Thyroid gland (tissue), 4 donors: ENCODE results near the gene SLC6A7. TPM values are rescaled to one million over a fixed set of nuclear protein-coding genes. Genes with fewer than 3 reads are reported as not detected.

Experiments used
- DNase-seq, 2 donors: peaks; one replicate each; pipeline ENCODE4 v3.0.0-alpha.2; 2019
- H3K27ac ChIP-seq, 3 donors: fragments of 200-600 bp; sonication (generic); 1 replicate in 2 of 3; 2 replicates in 1 of 3; pipeline ENCODE4 v1.5.1; 2016 to 2019; ENCODE audit warnings: mild to moderate bottlenecking in 1 of 3, moderate library complexity in 1 of 3
- H3K27me3 ChIP-seq: fragments of 200-600 bp; sonication (generic); one replicate; pipeline ENCODE4 v1.5.1; 2019
- H3K36me3 ChIP-seq, 2 donors: fragments of 200-600 bp; sonication (generic); one replicate each; pipeline ENCODE4 v1.5.1; 2016 to 2019
- H3K4me1 ChIP-seq, 2 donors: fragments of 200-600 bp; sonication (generic); one replicate each; pipeline ENCODE4 v1.5.1; 2017 to 2019
- H3K4me3 ChIP-seq, 3 donors: fragments of 200-600 bp; sonication (generic); replicated peaks in 1 of 3; 1 replicate in 2 of 3; 2 replicates in 1 of 3; pipeline ENCODE4 v1.5.1; 2016; ENCODE audit warnings: mild to moderate bottlenecking in 1 of 3
- H3K9me3 ChIP-seq: fragments of 200-600 bp; sonication (generic); one replicate; pipeline ENCODE4 v1.5.1; 2017
- POLR2A ChIP-seq, 2 donors: fragments of 450-650 bp; IDR thresholded peaks; one replicate each; pipeline ENCODE4 v1.6.1; 2017; ENCODE audit warnings: antibody characterized with exemption in 2 of 2, mild to moderate bottlenecking in 2 of 2, moderate library complexity in 1 of 2
- WGBS, 2 donors: methylation state at CpG; one replicate each; pipeline ENCODE4 v1.1.5; 2017; 5-methylcytosine and 5-hydroxymethylcytosine counted together
- intact Hi-C: fragments of 100-400 bp; cut with DNase I; formaldehyde crosslinking; loops from one replicate; pipeline ENCODE4 v1.15.1; 2023
- total RNA-seq, 4 donors: library from RNA; depleted of rRNA; stranded (reverse); fragments of >200 nt; gene quantifications; one replicate each; pipeline ENCODE4 v1.2.3, GENCODE V29; 2016
- TF ChIP-seq, protein P1 (sequence below), 6 experiments: fragments of 200-600 bp in 3 of 6; fragments of 450-650 bp in 3 of 6; sonication (generic) in 3 of 6; IDR thresholded peaks; one replicate each; pipeline ENCODE4 v1.5.1; 2016 to 2019; ENCODE audit warnings: antibody characterized with exemption in 6 of 6, mild to moderate bottlenecking in 2 of 6, inconsistent platforms in 1 of 6, moderate library complexity in 1 of 6

SLC6A7 gene
- total RNA-seq, 4 donors from 2014 or later, result not detected

DNA sequence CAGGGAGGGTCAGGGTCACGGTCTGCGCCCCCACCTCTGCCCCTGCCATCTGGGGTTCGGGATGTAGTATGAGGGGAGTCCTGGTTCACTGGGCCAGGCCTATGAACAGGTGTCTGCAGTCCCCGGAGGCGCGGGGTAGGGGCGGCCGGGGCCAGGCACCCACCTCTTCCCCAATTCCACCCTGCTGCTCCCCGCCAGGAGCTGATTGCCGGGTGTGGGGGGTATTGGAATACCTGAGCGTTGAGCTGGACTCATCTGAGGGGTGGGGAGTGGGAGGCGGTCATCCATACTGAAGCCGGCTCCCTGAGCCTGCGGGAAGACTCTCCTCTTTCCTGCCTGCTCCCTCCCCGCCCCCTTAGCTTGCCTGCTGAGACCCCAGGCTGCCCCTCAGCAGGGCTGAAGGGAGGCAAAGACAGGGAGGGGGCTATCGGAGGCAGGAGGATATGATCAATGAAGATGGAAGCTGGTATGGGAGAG is 679 bp downstream of the SLC6A7 start:
- H3K27ac ChIP-seq, result no peak overlapping the region
- 35 to 40% methylated on average over 13 to 15 of the region's 16 CpGs for WGBS, 2 donors
- H3K4me1 ChIP-seq, result peaks cover 0 to 6% of the 10 kb centered on the region in 2 donors
- TF ChIP-seq, protein P1, sequence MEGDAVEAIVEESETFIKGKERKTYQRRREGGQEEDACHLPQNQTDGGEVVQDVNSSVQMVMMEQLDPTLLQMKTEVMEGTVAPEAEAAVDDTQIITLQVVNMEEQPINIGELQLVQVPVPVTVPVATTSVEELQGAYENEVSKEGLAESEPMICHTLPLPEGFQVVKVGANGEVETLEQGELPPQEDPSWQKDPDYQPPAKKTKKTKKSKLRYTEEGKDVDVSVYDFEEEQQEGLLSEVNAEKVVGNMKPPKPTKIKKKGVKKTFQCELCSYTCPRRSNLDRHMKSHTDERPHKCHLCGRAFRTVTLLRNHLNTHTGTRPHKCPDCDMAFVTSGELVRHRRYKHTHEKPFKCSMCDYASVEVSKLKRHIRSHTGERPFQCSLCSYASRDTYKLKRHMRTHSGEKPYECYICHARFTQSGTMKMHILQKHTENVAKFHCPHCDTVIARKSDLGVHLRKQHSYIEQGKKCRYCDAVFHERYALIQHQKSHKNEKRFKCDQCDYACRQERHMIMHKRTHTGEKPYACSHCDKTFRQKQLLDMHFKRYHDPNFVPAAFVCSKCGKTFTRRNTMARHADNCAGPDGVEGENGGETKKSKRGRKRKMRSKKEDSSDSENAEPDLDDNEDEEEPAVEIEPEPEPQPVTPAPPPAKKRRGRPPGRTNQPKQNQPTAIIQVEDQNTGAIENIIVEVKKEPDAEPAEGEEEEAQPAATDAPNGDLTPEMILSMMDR (IDR thresholded peaks at IDR 0.05), result no peak
- TF ChIP-seq POLR2A (IDR thresholded peaks at IDR 0.05), result no peak
- H3K9me3 ChIP-seq, result no peaks in the 10 kb centered on the region
- peaks cover 14% of the 10 kb centered on the region for H3K27me3 ChIP-seq
- DNase-seq, result no peak
- H3K4me3 ChIP-seq, result no peak overlapping the region
- intact Hi-C loops, result no loop called here
- no peaks in the 10 kb centered on the region for H3K36me3 ChIP-seq

DNA sequence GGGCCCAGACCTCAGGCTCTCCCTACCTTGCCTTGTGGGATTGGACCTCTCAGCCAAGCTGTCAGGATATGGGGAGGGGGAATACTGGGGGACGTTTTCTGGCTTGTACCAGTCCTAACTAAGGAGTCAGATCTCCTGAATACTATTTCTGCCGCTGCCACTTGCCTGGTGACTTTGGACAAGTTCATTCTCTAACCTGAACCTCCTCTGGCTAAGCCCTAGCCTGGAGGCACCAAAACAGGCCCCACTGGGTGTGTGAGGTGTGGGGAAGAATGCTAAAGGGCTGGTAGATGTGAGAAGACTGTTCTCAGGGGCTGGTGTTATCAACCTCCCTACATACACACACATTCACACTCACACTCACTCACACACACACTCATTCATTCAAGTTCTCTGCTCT is 1.1 kb downstream of the SLC6A7 start:
- Histone ChIP-seq H3K4me3 (no peak overlapping the region), H3K9me3 (no peaks in the 10 kb centered on the region), H3K27ac (no peak overlapping the region), H3K27me3 (peaks cover 14% of the 10 kb centered on the region), H3K4me1 (peaks cover 0 to 6% of the 10 kb centered on the region in 2 donors), H3K36me3 (no peaks in the 10 kb centered on the region)
- no peak for DNase-seq
- TF ChIP-seq, protein P1 (IDR thresholded peaks at IDR 0.05), result no peak
- no peak for TF ChIP-seq POLR2A (IDR thresholded peaks at IDR 0.05)
- intact Hi-C loops, result no loop called here
- 26 to 53% methylated on average over 2 of the region's 2 CpGs for WGBS, 2 donors

DNA sequence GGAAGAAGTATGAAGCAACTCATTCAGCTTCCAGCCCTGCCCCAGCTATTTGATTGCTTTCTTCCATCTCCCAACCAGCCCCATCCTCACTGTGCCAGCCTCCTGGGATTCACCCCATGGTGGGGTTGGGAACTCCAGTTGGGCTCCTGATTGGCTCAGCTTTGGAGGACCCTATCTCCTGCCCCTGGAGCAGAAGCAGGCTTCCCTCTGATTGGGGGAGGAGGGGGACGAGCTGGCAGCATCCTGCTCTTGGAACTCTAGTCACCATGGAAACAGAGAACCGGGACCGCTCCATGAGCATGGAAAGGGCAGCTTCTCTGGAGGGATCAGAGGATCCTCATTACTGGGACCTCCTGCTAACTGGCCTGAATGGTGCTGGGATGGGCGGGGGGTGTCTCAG is 2.6 kb downstream of the SLC6A7 start:
- no peak for TF ChIP-seq POLR2A (IDR thresholded peaks at IDR 0.05)
- TF ChIP-seq, protein P1 (IDR thresholded peaks at IDR 0.05), result no peak
- H3K9me3 ChIP-seq, result no peaks in the 10 kb centered on the region

DNA sequence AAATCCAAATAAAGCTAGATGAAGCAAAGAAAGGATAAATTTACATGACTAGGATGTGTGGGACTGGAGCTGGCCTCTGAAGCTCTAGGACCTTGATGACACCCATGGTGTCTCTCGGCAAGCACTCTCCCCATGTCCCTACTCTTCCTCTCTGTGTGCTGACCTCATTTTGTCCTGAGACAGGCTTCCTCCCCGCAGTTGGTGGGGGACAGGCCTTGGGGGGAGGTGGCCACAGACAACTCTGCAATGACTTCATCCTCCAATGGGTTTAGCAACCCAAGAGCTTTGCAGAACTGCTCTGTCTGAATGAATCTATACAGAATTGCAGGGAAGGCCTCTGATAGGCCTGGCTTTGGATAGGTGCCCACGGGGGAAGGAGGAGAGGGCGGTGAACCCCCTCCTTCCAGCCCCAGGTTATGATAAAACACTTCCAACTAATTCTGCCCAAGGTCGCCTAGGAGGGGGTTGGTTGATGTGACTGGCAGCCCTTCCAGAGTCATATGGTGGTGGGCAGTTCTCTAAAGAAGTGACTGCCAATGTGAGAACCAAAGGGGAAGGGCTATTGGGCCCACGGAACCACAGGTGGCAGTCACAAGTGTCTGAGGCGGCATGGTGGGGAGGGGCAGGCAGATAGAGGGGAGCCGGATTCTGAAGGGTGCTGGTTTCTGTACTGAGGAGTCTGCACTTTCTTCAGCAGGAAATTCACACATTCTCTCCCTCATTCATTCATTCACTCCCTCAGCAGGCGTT is 6.0 kb downstream of the SLC6A7 start:
- no peak for DNase-seq
- Histone ChIP-seq H3K4me3 (no peak overlapping the region), H3K27me3 (no peaks in the 10 kb centered on the region), H3K36me3 (no peaks in the 10 kb centered on the region), H3K9me3 (no peaks in the 10 kb centered on the region), H3K27ac (no peak overlapping the region), H3K4me1 (no peaks in the 10 kb centered on the region)
- 79 to 85% methylated on average over 9 of the region's 9 CpGs for WGBS, 2 donors
- TF ChIP-seq, protein P1 (IDR thresholded peaks at IDR 0.05), result no peak
- TF ChIP-seq POLR2A (IDR thresholded peaks at IDR 0.05), result no peak
- intact Hi-C loops, result no loop called here

More for the DNA sequence above, 2.6 kb downstream of the SLC6A7 start:
- DNase-seq, result no peak
- H3K27me3 ChIP-seq, result peaks cover 14% of the 10 kb centered on the region
- peaks cover 0 to 6% of the 10 kb centered on the region in 2 donors for H3K4me1 ChIP-seq
- no peak overlapping the region for H3K27ac ChIP-seq
- intact Hi-C loops, result no loop called here
- no peak overlapping the region for H3K4me3 ChIP-seq
- no peaks in the 10 kb centered on the region for H3K36me3 ChIP-seq
- 55 to 63% methylated on average over 4 of the region's 4 CpGs for WGBS, 2 donors

DNA sequence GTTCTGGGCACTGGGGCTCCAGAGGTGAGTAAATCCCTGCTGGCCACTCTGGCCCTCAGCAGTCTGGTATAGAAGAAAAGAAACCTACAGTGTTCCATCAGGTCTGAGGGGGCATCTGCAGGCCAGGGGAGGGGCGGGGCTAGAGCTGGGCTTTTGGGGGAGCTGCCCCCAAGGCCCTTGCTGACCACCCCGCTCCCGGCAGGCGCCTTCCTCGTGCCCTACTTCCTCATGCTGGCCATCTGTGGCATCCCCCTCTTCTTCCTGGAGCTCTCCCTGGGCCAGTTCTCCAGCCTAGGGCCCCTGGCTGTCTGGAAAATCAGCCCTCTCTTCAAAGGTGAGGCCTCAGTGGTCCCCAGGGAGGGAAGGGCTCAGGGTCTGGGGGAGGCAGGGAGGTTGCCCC is 6.7 kb downstream of the SLC6A7 start:
- TF ChIP-seq, protein P1 (IDR thresholded peaks at IDR 0.05), result no peak
- no peak for TF ChIP-seq POLR2A (IDR thresholded peaks at IDR 0.05)
- DNase-seq, result no peak
- Histone ChIP-seq H3K27ac (no peak overlapping the region), H3K27me3 (no peaks in the 10 kb centered on the region), H3K4me1 (no peaks in the 10 kb centered on the region), H3K4me3 (no peak overlapping the region), H3K9me3 (no peaks in the 10 kb centered on the region), H3K36me3 (no peaks in the 10 kb centered on the region)
- intact Hi-C loops, result no loop called here
- 80 to 91% methylated on average over 4 to 5 of the region's 5 CpGs for WGBS, 2 donors
